Lung (tissue), 12 donors: Measurements from ENCODE around the gene GJD2. TPM values are rescaled to one million over a fixed set of nuclear protein-coding genes. Genes with fewer than 3 reads are reported as not detected.

Experiments used
- ATAC-seq: fragments of 200-7000 bp; cut with Tn5 transposase; one replicate; pipeline ENCODE4 v1.9.1; 2020; ENCODE audit warnings: moderate number of reproducible peaks; ENCODE audit not compliant: insufficient read depth, low FRiP score
- DNase-seq, 3 donors: peaks; one replicate each; pipeline ENCODE4 v3.0.0-alpha.2; 2013 to 2017
- H3K27ac ChIP-seq, 2 donors: one replicate each; pipeline ENCODE4 v1.5.1; 2013; ENCODE audit warnings: mild to moderate bottlenecking in 2 of 2, moderate library complexity in 2 of 2, control low read depth in 1 of 2, inconsistent platforms in 1 of 2, low read depth in 1 of 2, low read length in 1 of 2
- H3K27me3 ChIP-seq, 3 donors: one replicate each; pipeline ENCODE4 v1.5.1; 2013; ENCODE audit warnings: low read length in 2 of 3; ENCODE audit not compliant: control insufficient read depth in 3 of 3, insufficient read depth in 3 of 3
- H3K36me3 ChIP-seq, 4 donors: one replicate each; pipeline ENCODE4 v1.5.1; 2013; ENCODE audit warnings: low read length in 4 of 4, mild to moderate bottlenecking in 1 of 4, moderate library complexity in 1 of 4; ENCODE audit not compliant: control insufficient read depth in 4 of 4, insufficient read depth in 4 of 4
- H3K4me1 ChIP-seq, 5 donors: one replicate each; pipeline ENCODE4 v1.5.1; 2013; ENCODE audit warnings: low read length in 5 of 5, mild to moderate bottlenecking in 2 of 5, moderate library complexity in 1 of 5; ENCODE audit not compliant: control insufficient read depth in 5 of 5, insufficient read depth in 5 of 5
- H3K4me3 ChIP-seq: one replicate; pipeline ENCODE4 v1.5.1; 2013; ENCODE audit warnings: mild to moderate bottlenecking, control low read depth, moderate library complexity
- H3K9ac ChIP-seq, 2 donors: one replicate each; pipeline ENCODE4 v1.5.1; 2013; ENCODE audit warnings: low read length in 2 of 2, control low read depth in 1 of 2; ENCODE audit not compliant: insufficient read depth in 1 of 2
- H3K9me3 ChIP-seq, 4 donors: one replicate each; pipeline ENCODE4 v1.5.1; 2013; ENCODE audit warnings: low read length in 3 of 4, mild to moderate bottlenecking in 1 of 4, moderate library complexity in 1 of 4; ENCODE audit not compliant: control insufficient read depth in 4 of 4, insufficient read depth in 3 of 4
- CTCF ChIP-seq: IDR thresholded peaks from 2 replicates; pipeline ENCODE4 v1.5.1; 2012; ENCODE audit warnings: mild to moderate bottlenecking; ENCODE audit errors: control extremely low read depth, extremely low read depth
- WGBS, 2 donors: extraction: QIAGEN DNeasy Blood & Tissue Kit; methylation state at CpG; one replicate each; pipeline ENCODE4 v1.1.7; 2013; 5-methylcytosine and 5-hydroxymethylcytosine counted together
- polyA plus RNA-seq, 2 donors: library from polyadenylated mRNA; stranded (reverse); fragments of 200-250 nt; gene quantifications; one replicate each; pipeline ENCODE4 v1.2.1, GENCODE V29; 2013
- total RNA-seq, 2 donors: library from RNA; depleted of rRNA in 1 of 2; stranded (reverse); fragments of >200 nt in 1 of 2; gene quantifications; one replicate each; pipeline ENCODE4 v1.2.1, GENCODE V29; 2014 to 2021
- donor health status: control.
- donor health status: control.
- donor health status: Bipolar disorder and iron deficiency.
- donor health status: healthy.
- donor health status: DM: yes; HTN: yes; CAD: no.

GJD2 gene
- total and polyA plus RNA-seq, 4 donors, result 0.17 TPM; not detected in 3

GRCh38 chr15:34765741-34766140, 10.9 kb upstream of the GJD2 start:
- WGBS, 2 donors, result 73 to 84% methylated on average over 5 of the region's 5 CpGs

GRCh38 chr15:34760909-34761308, 6.1 kb upstream of the GJD2 start:
- ATAC-seq, result no peak
- Histone ChIP-seq H3K4me3 (no peak overlapping the region), H3K4me1 (no peaks in the 10 kb centered on the region), H3K9ac (no peak overlapping the region), H3K27me3 (peaks cover 0 to 35% (median 30%) of the 10 kb centered on the region in 3 donors), H3K9me3 (no peaks in the 10 kb centered on the region), H3K27ac (no peak overlapping the region), H3K36me3 (no peaks in the 10 kb centered on the region)
- no peak for DNase-seq
- no peak for TF ChIP-seq CTCF
- WGBS, 2 donors, result 67 to 78% methylated on average over 3 of the region's 3 CpGs

More at GRCh38 chr15:34765741-34766140, 10.9 kb upstream of the GJD2 start:
- DNase-seq, result no peak
- Histone ChIP-seq H3K36me3 (no peaks in the 10 kb centered on the region), H3K4me1 (no peaks in the 10 kb centered on the region), H3K27me3 (no peaks in the 10 kb centered on the region), H3K4me3 (no peak overlapping the region), H3K9me3 (peaks cover 0 to 2% (median 0%) of the 10 kb centered on the region in 4 donors), H3K27ac (no peak overlapping the region), H3K9ac (no peak overlapping the region)
- ATAC-seq, result no peak
- TF ChIP-seq CTCF, result no peak

- 71 to 72% methylated on average over 2 of the region's 2 CpGs for WGBS, 2 donors
- Histone ChIP-seq H3K36me3 (no peaks in the 10 kb centered on the region), H3K27me3 (peaks cover 0 to 45% (median 39%) of the 10 kb centered on the region in 3 donors)
These were observed 5.2 kb upstream of the GJD2 start for GRCh38 chr15:34759992-34760391.

More at GRCh38 chr15:34759992-34760391, 5.2 kb upstream of the GJD2 start:
- Histone ChIP-seq H3K9me3 (no peaks in the 10 kb centered on the region), H3K9ac (no peak overlapping the region), H3K27ac (no peak overlapping the region), H3K4me3 (no peak overlapping the region), H3K4me1 (no peaks in the 10 kb centered on the region)
- DNase-seq (no peak), ATAC-seq (no peak)
- no peak for TF ChIP-seq CTCF
